ENCODE data around the gene IL10RB. TPM values are rescaled to one million over a fixed set of nuclear protein-coding genes. Genes with fewer than 3 reads are reported as not detected.

IL10RB gene
- total and polyA plus RNA-seq, 2 of the 13 experiments (the other 11 are each of a cell fraction or from before 2014, with no cell fraction given) = 17.4 to 18.2 TPM

DNA sequence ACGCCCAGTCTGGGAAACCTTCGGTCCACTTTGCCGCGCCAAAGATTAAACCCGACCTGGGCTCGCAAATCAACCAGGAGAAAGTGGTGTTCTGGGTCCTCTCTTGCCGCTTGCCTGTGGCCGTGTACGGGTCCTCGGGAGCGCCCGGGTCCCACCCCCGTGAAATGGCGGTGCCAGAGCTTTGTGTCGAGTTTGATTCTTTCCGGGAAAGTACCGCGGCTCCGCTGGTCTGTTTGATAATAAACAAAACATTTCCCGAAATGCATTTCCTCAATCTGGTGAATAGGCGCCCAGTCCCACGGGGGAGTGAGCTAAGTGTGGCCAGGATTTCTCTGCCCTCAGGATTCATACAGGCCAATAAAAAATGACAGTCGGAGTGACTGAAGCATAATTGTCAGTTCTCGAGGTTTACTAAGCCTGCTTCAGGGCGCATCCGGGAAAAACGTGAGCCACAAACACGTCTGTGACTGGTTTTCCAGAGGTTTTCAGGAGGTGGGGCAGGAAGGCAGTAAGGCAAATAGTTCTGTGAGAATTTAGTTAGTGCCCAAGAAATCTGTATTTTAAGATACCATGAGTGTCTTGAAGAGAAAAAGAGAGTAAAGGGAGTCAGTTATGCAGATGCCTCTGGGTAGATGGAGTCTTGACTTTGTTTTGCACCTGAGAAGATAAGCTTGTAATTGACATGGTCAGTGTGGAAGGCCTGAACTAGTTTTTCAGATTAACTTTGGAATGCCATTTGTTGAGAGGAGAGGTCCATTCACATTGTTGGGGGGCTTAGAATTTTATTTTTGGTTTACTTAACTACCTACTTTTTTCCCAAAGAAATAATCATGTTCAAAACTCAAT, 59.3 kb downstream of the IL10RB start (continued):
- no peak for TF ChIP-seq ZNF232 (CRISPR knock-in tag; IDR thresholded peaks at IDR 0.05; ENCODE audit: borderline replicate concordance)
- TF ChIP-seq ZNF337 (CRISPR knock-in tag; IDR thresholded peaks at IDR 0.05; ENCODE audit: borderline replicate concordance, low read depth) = no peak
- no peak for TF ChIP-seq SYNCRIP (IDR thresholded peaks at IDR 0.05; ENCODE audit: insufficient read depth, low read depth, low read length)
- peak; percentile 18; the same call in 1 of the 2 replicates for TF ChIP-seq ZNF605 (CRISPR knock-in tag; IDR thresholded peaks at IDR 0.05)
- no peak for TF ChIP-seq KLF15 (CRISPR knock-in tag; IDR thresholded peaks at IDR 0.05; ENCODE audit: borderline replicate concordance)
- no peak for TF ChIP-seq ZNF572 (CRISPR knock-in tag; IDR thresholded peaks at IDR 0.05)
- peak; percentile 15; the same call in 1 of the 2 replicates for TF ChIP-seq KMT2A (CRISPR knock-in tag; IDR thresholded peaks at IDR 0.05)
- no peak; the same call in 1 of the 2 replicates for TF ChIP-seq MIER3 (CRISPR knock-in tag; IDR thresholded peaks at IDR 0.05; ENCODE audit: borderline replicate concordance)
- TF ChIP-seq ZNF333 (CRISPR knock-in tag; IDR thresholded peaks at IDR 0.05; ENCODE audit: borderline replicate concordance) = no peak
- TF ChIP-seq HMGA1 (CRISPR knock-in tag; conservative IDR thresholded peaks at IDR 0.05) = no peak
- TF ChIP-seq ZNF746 (CRISPR knock-in tag; IDR thresholded peaks at IDR 0.05) = no peak
- TF ChIP-seq SOX6 (IDR thresholded peaks at IDR 0.05) = no peak
- no peak; the same call in 1 of the 2 replicates for TF ChIP-seq SOX6 (CRISPR knock-in tag; IDR thresholded peaks at IDR 0.05)
- no peak for TF ChIP-seq RAD51 (IDR thresholded peaks at IDR 0.05; ENCODE audit: borderline replicate concordance)
- TF ChIP-seq NFKB2 (CRISPR knock-in tag; IDR thresholded peaks at IDR 0.05; ENCODE audit: borderline replicate concordance) = 0 out of 2 replicates have a peak, but pooled peaks have one; percentile 10
- TF ChIP-seq, protein P1, sequence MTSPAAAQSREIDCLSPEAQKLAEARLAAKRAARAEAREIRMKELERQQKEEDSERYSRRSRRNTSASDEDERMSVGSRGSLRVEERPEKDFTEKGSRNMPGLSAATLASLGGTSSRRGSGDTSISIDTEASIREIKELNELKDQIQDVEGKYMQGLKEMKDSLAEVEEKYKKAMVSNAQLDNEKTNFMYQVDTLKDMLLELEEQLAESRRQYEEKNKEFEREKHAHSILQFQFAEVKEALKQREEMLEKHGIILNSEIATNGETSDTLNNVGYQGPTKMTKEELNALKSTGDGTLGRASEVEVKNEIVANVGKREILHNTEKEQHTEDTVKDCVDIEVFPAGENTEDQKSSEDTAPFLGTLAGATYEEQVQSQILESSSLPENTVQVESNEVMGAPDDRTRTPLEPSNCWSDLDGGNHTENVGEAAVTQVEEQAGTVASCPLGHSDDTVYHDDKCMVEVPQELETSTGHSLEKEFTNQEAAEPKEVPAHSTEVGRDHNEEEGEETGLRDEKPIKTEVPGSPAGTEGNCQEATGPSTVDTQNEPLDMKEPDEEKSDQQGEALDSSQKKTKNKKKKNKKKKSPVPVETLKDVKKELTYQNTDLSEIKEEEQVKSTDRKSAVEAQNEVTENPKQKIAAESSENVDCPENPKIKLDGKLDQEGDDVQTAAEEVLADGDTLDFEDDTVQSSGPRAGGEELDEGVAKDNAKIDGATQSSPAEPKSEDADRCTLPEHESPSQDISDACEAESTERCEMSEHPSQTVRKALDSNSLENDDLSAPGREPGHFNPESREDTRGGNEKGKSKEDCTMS (CRISPR knock-in tag; conservative IDR thresholded peaks at IDR 0.05) = no peak
- TF ChIP-seq, protein P2, sequence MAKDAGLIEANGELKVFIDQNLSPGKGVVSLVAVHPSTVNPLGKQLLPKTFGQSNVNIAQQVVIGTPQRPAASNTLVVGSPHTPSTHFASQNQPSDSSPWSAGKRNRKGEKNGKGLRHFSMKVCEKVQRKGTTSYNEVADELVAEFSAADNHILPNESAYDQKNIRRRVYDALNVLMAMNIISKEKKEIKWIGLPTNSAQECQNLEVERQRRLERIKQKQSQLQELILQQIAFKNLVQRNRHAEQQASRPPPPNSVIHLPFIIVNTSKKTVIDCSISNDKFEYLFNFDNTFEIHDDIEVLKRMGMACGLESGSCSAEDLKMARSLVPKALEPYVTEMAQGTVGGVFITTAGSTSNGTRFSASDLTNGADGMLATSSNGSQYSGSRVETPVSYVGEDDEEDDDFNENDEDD (CRISPR knock-in tag; IDR thresholded peaks at IDR 0.05; ENCODE audit: borderline replicate concordance) = no peak
- no peak for TF ChIP-seq MED13 (CRISPR knock-in tag; IDR thresholded peaks at IDR 0.05)
- no peak for TF ChIP-seq MIER2 (CRISPR knock-in tag; IDR thresholded peaks at IDR 0.05)
- TF ChIP-seq NKX3-1 (CRISPR knock-in tag; IDR thresholded peaks at IDR 0.05) = peak; percentile 69; the same call in 1 of the 2 replicates
- TF ChIP-seq ZFAT (CRISPR knock-in tag; conservative IDR thresholded peaks at IDR 0.05) = 0 out of 2 replicates have a peak, but pooled peaks have one; percentile 17
- no peak; the same call in 1 of the 2 replicates for TF ChIP-seq ZNF563 (CRISPR knock-in tag; IDR thresholded peaks at IDR 0.05)
- no peak for TF ChIP-seq MEIS1 (CRISPR knock-in tag; IDR thresholded peaks at IDR 0.05; ENCODE audit: borderline replicate concordance)
- TF ChIP-seq MTF1 (CRISPR knock-in tag; IDR thresholded peaks at IDR 0.05) = no peak
- TF ChIP-seq BCLAF1 (IDR thresholded peaks at IDR 0.05) = no peak
